CD14-positive monocyte (primary cell): ENCODE measurements around the gene DNAH14. TPM values are rescaled to one million over a fixed set of nuclear protein-coding genes. Genes with fewer than 3 reads are reported as not detected.
A peak's percentile ranks its signal among the peaks of the same experiment; 100 is the strongest.

Experiments
- DNase-seq, 3 donors: peaks; one replicate each; pipeline ENCODE4 v3.0.0-alpha.2; 2011 to 2022
- H2AFZ ChIP-seq: 2 replicates; pipeline ENCODE4 v1.6.0; 2012; ENCODE audit warnings: mild to moderate bottlenecking, low read depth, low read length, inconsistent platforms; ENCODE audit not compliant: insufficient read depth, poor library complexity, severe bottlenecking
- H3K27ac ChIP-seq, 2 donors: 1 replicate in 1 of 2; 2 replicates in 1 of 2; pipeline ENCODE4 v1.5.1; 2012 to 2013; ENCODE audit warnings: low read length in 2 of 2, control low read depth in 1 of 2, inconsistent platforms in 1 of 2, low read depth in 1 of 2, mild to moderate bottlenecking in 1 of 2
- H3K27me3 ChIP-seq, 2 donors: one replicate each; pipeline versions ENCODE4 v1.6.0 to v1.6.1; 2011 to 2013; ENCODE audit warnings: low read length in 2 of 2; ENCODE audit not compliant: control insufficient read depth in 2 of 2, insufficient read depth in 2 of 2
- H3K36me3 ChIP-seq, 2 donors: replicated peaks in 1 of 2; 1 replicate in 1 of 2; 2 replicates in 1 of 2; pipeline versions ENCODE4 v1.5.1 to v1.6.1; 2012 to 2013; ENCODE audit warnings: low read length in 2 of 2, control low read depth in 1 of 2, inconsistent platforms in 1 of 2, mild to moderate bottlenecking in 1 of 2; ENCODE audit not compliant: insufficient read depth in 2 of 2, control insufficient read depth in 1 of 2
- H3K4me1 ChIP-seq, 2 donors: 1 replicate in 1 of 2; 2 replicates in 1 of 2; pipeline versions ENCODE4 v1.5.1 to v1.6.1; 2012 to 2013; ENCODE audit warnings: low read length in 2 of 2, control low read depth in 1 of 2, inconsistent platforms in 1 of 2, mild to moderate bottlenecking in 1 of 2, moderate library complexity in 1 of 2; ENCODE audit not compliant: insufficient read depth in 2 of 2, control insufficient read depth in 1 of 2
- H3K4me2 ChIP-seq: replicated peaks from 2 replicates; pipeline ENCODE3; 2012; ENCODE audit warnings: low read length, moderate library complexity, mild to moderate bottlenecking; ENCODE audit not compliant: poor library complexity, severe bottlenecking; ENCODE audit errors: extremely low read depth
- H3K4me3 ChIP-seq, 3 experiments: fragments of 200-600 bp in 1 of 3; sonication (generic) in 1 of 3; replicated peaks in 1 of 3; 1 replicate in 2 of 3; 2 replicates in 1 of 3; pipeline ENCODE4 v1.5.1; 2011 to 2013; ENCODE audit warnings: low read length in 3 of 3, mild to moderate bottlenecking in 3 of 3, control low read depth in 2 of 3, low read depth in 2 of 3, inconsistent platforms in 1 of 3, moderate library complexity in 1 of 3
- H3K79me2 ChIP-seq: 2 replicates; pipeline ENCODE4 v1.6.0; 2012; ENCODE audit warnings: mild to moderate bottlenecking, control low read depth, inconsistent platforms, low read length, moderate library complexity; ENCODE audit not compliant: insufficient read depth
- H3K9ac ChIP-seq: 2 replicates; pipeline ENCODE4 v1.6.0; 2017; ENCODE audit warnings: low read length, mild to moderate bottlenecking; ENCODE audit not compliant: insufficient read depth, poor library complexity, severe bottlenecking
- H3K9me3 ChIP-seq, 2 donors: replicated peaks in 1 of 2; 1 replicate in 1 of 2; 2 replicates in 1 of 2; pipeline versions ENCODE4 v1.5.1 to v1.6.1; 2012 to 2013; ENCODE audit warnings: low read length in 2 of 2, control low read depth in 1 of 2; ENCODE audit not compliant: control insufficient read depth in 1 of 2, insufficient read depth in 1 of 2
- H4K20me1 ChIP-seq: 2 replicates; pipeline ENCODE4 v1.6.0; 2012; ENCODE audit warnings: mild to moderate bottlenecking, low read length, control low read depth, moderate library complexity; ENCODE audit not compliant: insufficient read depth
- H3K27ac Mint-ChIP-seq, 7 donors: one replicate each; pipeline ENCODE4 v1.8.0; 2020; ENCODE audit warnings: mild to moderate bottlenecking in 7 of 7, mixed read lengths in 7 of 7, moderate library complexity in 6 of 7, inconsistent platforms in 2 of 7
- H3K27me3 Mint-ChIP-seq, 3 donors: one replicate each; pipeline ENCODE4 v1.8.0; 2021 to 2022; ENCODE audit warnings: low read depth in 3 of 3, mild to moderate bottlenecking in 3 of 3, mixed read lengths in 3 of 3, moderate library complexity in 3 of 3, inconsistent platforms in 1 of 3
- H3K36me3 Mint-ChIP-seq, 2 donors: one replicate each; pipeline ENCODE4 v1.8.0; 2020; ENCODE audit warnings: mixed read lengths in 2 of 2, inconsistent platforms in 1 of 2, mild to moderate bottlenecking in 1 of 2
- H3K4me1 Mint-ChIP-seq: one replicate; pipeline ENCODE4 v1.8.0; 2020; ENCODE audit warnings: mild to moderate bottlenecking, mixed read lengths
- H3K4me3 Mint-ChIP-seq, 2 donors: one replicate each; pipeline ENCODE4 v1.8.0; 2020; ENCODE audit warnings: mild to moderate bottlenecking in 2 of 2, mixed read lengths in 2 of 2, moderate library complexity in 1 of 2
- H3K9me3 Mint-ChIP-seq, 7 donors: one replicate each; pipeline ENCODE4 v1.8.0; 2020 to 2022; ENCODE audit warnings: mixed read lengths in 7 of 7, mild to moderate bottlenecking in 6 of 7, moderate library complexity in 6 of 7, inconsistent platforms in 2 of 7
- WGBS: methylation state at CpG from one replicate; pipeline ENCODE4 v1.1.5; 2013; ENCODE audit warnings: missing lambda C conversion rate; ENCODE audit not compliant: insufficient coverage; 5-methylcytosine and 5-hydroxymethylcytosine counted together
- intact Hi-C, 2 donors: fragments of 100-400 bp; cut with micrococcal nuclease; formaldehyde crosslinking; loops; one replicate each; pipeline versions ENCODE4 v1.15.0 to v1.15.1; 2023
- polyA plus RNA-seq, 3 donors: library from polyadenylated mRNA; depleted of rRNA in 1 of 3; unstranded in 2 of 3; stranded (reverse) in 1 of 3; fragments of 300-500 nt in 2 of 3; fragments of >200 nt in 1 of 3; fragmentation: Illumina TruSeq in 2 of 3; gene quantifications; 1 replicate in 2 of 3; 2 replicates in 1 of 3; pipeline ENCODE4 v1.2.3, GENCODE V29; 2012 to 2021
- TF ChIP-seq, protein P1 (sequence below): fragments of 200-600 bp; IDR thresholded peaks from one replicate; pipeline ENCODE4 v1.8.0; 2022; ENCODE audit warnings: antibody characterized with exemption, mild to moderate bottlenecking

The DNAH14 gene
- polyA plus RNA-seq, 3 donors = 0.83 TPM; not detected in 2

GRCh38 chr1:225412803-225413351 is 483.4 kb downstream of the DNAH14 start:
- Histone ChIP-seq H3K36me3 (peaks cover 84 to 100% of the 10 kb centered on the region in 2 donors), H3K9me3 (no peaks in the 10 kb centered on the region), H4K20me1 (peaks cover 88% of the 10 kb centered on the region), H3K79me2 (peaks cover 99% of the 10 kb centered on the region), H3K9ac (no peak overlapping the region), H2AFZ (no peak overlapping the region), H3K4me3 (no peak overlapping the region), H3K27ac (no peak overlapping the region), H3K27me3 (no peaks in the 10 kb centered on the region), H3K4me1 (peaks cover 17 to 22% of the 10 kb centered on the region in 2 donors), H3K4me2 (no peak overlapping the region)
- H3K9me3 Mint-ChIP-seq = no peaks in the 10 kb centered on the region
- H3K36me3 Mint-ChIP-seq = peaks cover 90 to 94% of the 10 kb centered on the region in 2 donors
- no peak overlapping the region for H3K27ac Mint-ChIP-seq
- TF ChIP-seq, protein P1, sequence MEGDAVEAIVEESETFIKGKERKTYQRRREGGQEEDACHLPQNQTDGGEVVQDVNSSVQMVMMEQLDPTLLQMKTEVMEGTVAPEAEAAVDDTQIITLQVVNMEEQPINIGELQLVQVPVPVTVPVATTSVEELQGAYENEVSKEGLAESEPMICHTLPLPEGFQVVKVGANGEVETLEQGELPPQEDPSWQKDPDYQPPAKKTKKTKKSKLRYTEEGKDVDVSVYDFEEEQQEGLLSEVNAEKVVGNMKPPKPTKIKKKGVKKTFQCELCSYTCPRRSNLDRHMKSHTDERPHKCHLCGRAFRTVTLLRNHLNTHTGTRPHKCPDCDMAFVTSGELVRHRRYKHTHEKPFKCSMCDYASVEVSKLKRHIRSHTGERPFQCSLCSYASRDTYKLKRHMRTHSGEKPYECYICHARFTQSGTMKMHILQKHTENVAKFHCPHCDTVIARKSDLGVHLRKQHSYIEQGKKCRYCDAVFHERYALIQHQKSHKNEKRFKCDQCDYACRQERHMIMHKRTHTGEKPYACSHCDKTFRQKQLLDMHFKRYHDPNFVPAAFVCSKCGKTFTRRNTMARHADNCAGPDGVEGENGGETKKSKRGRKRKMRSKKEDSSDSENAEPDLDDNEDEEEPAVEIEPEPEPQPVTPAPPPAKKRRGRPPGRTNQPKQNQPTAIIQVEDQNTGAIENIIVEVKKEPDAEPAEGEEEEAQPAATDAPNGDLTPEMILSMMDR = no peak
- peaks cover 0 to 2% (median 0%) of the 10 kb centered on the region in 3 donors for H3K27me3 Mint-ChIP-seq
- peaks cover 25% of the 10 kb centered on the region for H3K4me1 Mint-ChIP-seq
- no peak overlapping the region for H3K4me3 Mint-ChIP-seq
- 96% methylated on average over 6 of the region's 10 CpGs for whole genome bisulfite sequencing
- intact Hi-C loops = no loop called here
- DNase-seq = no peak

- H3K9me3 ChIP-seq = no peaks in the 10 kb centered on the region
- Mint-ChIP-seq H3K27me3 (peaks cover 0 to 2% (median 0%) of the 10 kb centered on the region in 3 donors), H3K27ac (peak overlapping the region in 6 of 7 donors; percentile 20 to 87 (median 68)), H3K9me3 (no peaks in the 10 kb centered on the region), H3K4me3 (no peak overlapping the region), H3K36me3 (peaks cover 92 to 95% of the 10 kb centered on the region in 2 donors), H3K4me1 (peaks cover 25% of the 10 kb centered on the region)
- no peak overlapping the region for H3K9ac ChIP-seq
- no CpG with 5 or more reads among the region's 5 CpGs for WGBS
- H3K4me3 ChIP-seq = no peak overlapping the region
- peaks cover 86 to 100% of the 10 kb centered on the region in 2 donors for H3K36me3 ChIP-seq
- TF ChIP-seq, protein P1 = peak; percentile 21
- H3K79me2 ChIP-seq = peaks cover 99% of the 10 kb centered on the region
- peak overlapping the region; percentile 19 to 57 for H3K27ac ChIP-seq
- H3K4me2 ChIP-seq = no peak overlapping the region
- H3K4me1 ChIP-seq = peaks cover 17 to 22% of the 10 kb centered on the region in 2 donors
- peaks cover 85% of the 10 kb centered on the region for H4K20me1 ChIP-seq
- peak in 1 of 3 donors; percentile 16 for DNase-seq
- H2AFZ ChIP-seq = no peak overlapping the region
- intact Hi-C loops = no loop called here
- no peaks in the 10 kb centered on the region for H3K27me3 ChIP-seq
Observed at GRCh38 chr1:225413708-225414375, 484.4 kb downstream of the DNAH14 start.
